Ishikawa (cell line): ENCODE data around the gene SUCLG2.

Experiments
- CEBPB ChIP-seq: IDR thresholded peaks from 2 replicates; pipeline ENCODE4 v1.6.1; 2012
- CREB1 ChIP-seq: IDR thresholded peaks from 2 replicates; pipeline ENCODE4 v1.6.1; 2012; ENCODE audit warnings: low read depth
- EGR1 ChIP-seq: IDR thresholded peaks from 2 replicates; pipeline ENCODE4 v1.6.1; 2012
- EP300 ChIP-seq: IDR thresholded peaks from 2 replicates; pipeline ENCODE4 v1.6.1; 2012; ENCODE audit warnings: borderline replicate concordance
- FOXM1 ChIP-seq: IDR thresholded peaks from 2 replicates; pipeline ENCODE4 v1.6.1; 2012; ENCODE audit warnings: low read depth, borderline replicate concordance
- MAX ChIP-seq: IDR thresholded peaks from 2 replicates; pipeline ENCODE4 v1.6.1; 2012
- NFIC ChIP-seq: IDR thresholded peaks from 2 replicates; pipeline ENCODE4 v1.6.1; 2012
- RAD21 ChIP-seq: IDR thresholded peaks from 2 replicates; pipeline ENCODE4 v1.6.1; 2012; ENCODE audit warnings: low read depth
- REST ChIP-seq: IDR thresholded peaks from 2 replicates; pipeline ENCODE4 v1.6.1; 2012; ENCODE audit warnings: low read depth, mild to moderate bottlenecking
- TAF1 ChIP-seq: IDR thresholded peaks from 2 replicates; pipeline ENCODE4 v1.6.1; 2012; ENCODE audit warnings: low read depth, mild to moderate bottlenecking
- TCF12 ChIP-seq: IDR thresholded peaks from 2 replicates; pipeline ENCODE4 v1.6.1; 2012; ENCODE audit warnings: low read depth
- TEAD4 ChIP-seq: IDR thresholded peaks from 2 replicates; pipeline ENCODE4 v1.6.1; 2012
- USF1 ChIP-seq: IDR thresholded peaks from 2 replicates; pipeline ENCODE4 v1.6.1; 2012
- YY1 ChIP-seq: IDR thresholded peaks from 2 replicates; pipeline ENCODE4 v1.6.1; 2012; ENCODE audit warnings: low read depth
- ZBTB7A ChIP-seq: IDR thresholded peaks from 2 replicates; pipeline ENCODE4 v1.6.1; 2012; ENCODE audit warnings: low read depth

SUCLG2 gene

GRCh38 chr3:67486883-67487282 is 167.5 kb downstream of the SUCLG2 start:
- TF ChIP-seq REST (no peak), EGR1 (no peak), TCF12 (no peak), USF1 (no peak), CEBPB (no peak), TAF1 (no peak), ZBTB7A (no peak)

DNA sequence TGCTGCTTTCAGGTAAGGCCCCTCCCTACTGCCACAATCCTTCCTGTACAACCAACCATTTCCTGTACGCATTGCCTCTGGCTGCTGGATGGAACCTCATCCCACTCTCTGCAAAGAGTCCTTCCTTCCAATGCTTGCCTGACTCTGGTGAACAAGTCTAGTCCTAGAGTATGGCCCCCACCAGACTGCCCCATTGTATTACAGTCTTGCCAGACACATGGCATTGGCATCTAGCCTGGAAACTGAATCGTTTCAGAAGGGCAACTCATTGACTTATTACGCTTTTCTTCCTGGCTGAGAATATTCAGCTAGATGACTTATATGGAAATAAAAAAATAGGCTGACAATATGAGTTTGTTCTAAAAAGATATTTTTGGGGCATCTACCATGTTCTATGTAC is 170.3 kb downstream of the SUCLG2 start:
- TF ChIP-seq TAF1 (no peak), ZBTB7A (no peak), CEBPB (no peak), FOXM1 (no peak), EP300 (no peak), CREB1 (no peak), RAD21 (no peak), REST (no peak), USF1 (no peak), NFIC (no peak)

- no peak for TF ChIP-seq TCF12
- TF ChIP-seq TEAD4 = no peak
- no peak for TF ChIP-seq TAF1
- no peak for TF ChIP-seq ZBTB7A
- no peak for TF ChIP-seq CREB1
- TF ChIP-seq CEBPB = no peak
- TF ChIP-seq USF1 = no peak
- no peak for TF ChIP-seq FOXM1
- TF ChIP-seq EGR1 = no peak
- no peak for TF ChIP-seq EP300
- TF ChIP-seq YY1 = no peak
Measured at GRCh38 chr3:67481126-67481525, 173.3 kb downstream of the SUCLG2 start.

GRCh38 chr3:67478423-67478822 is 176.0 kb downstream of the SUCLG2 start:
- TF ChIP-seq TAF1 (no peak), ZBTB7A (no peak), MAX (no peak)

DNA sequence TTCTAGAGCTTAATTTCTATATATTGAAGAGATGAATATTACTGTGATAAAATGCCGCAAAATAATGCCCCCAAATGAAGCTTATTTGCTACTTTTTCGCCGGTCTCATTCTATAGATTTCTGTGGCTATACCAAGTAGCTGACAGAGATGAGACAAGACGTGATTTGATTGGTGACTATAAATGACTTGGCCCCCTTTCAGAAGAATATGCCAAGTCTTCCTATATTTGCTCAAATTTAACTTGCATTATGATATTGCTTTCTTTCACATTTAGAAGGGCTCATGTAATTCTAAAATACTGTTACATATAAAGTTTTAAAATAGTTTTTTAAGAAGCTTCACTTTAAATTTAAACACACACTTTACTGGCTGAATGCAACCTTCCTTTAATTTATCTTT is 180.1 kb downstream of the SUCLG2 start:
- TF ChIP-seq MAX (no peak), TAF1 (no peak), TEAD4 (no peak), NFIC (no peak), YY1 (no peak), REST (no peak), RAD21 (no peak), EGR1 (no peak), TCF12 (no peak), USF1 (no peak), FOXM1 (no peak), CEBPB (no peak), CREB1 (no peak), ZBTB7A (no peak), EP300 (no peak)
